HG02588 (cell line): ENCODE results near the gene LRRC2.
"Not testable (repeated sequence)": the region's sequence is repeated elsewhere in the genome, so short reads cannot be mapped to it uniquely, and the experiment has no call there.

Experiments
- ATAC-seq: cut with Tn5 transposase; IDR thresholded peaks from one replicate; pipeline ENCODE4 v1.9.1; 2021; ENCODE audit warnings: mild to moderate bottlenecking, moderate library complexity; ENCODE audit not compliant: unreplicated experiment

LRRC2 gene

GRCh38 chr3:46558184-46559043 is 7.7 kb downstream of the LRRC2 start:
- peak; percentile 84 for ATAC-seq

GRCh38 chr3:46557814-46558183 is 8.3 kb downstream of the LRRC2 start:
- ATAC-seq, result no peak

- ATAC-seq, result no peak
Observed at GRCh38 chr3:46553154-46553553, 12.9 kb downstream of the LRRC2 start.

GRCh38 chr3:46552538-46552937 is 13.6 kb downstream of the LRRC2 start:
- ATAC-seq, result no peak

- no peak for ATAC-seq
Observed at GRCh38 chr3:46551615-46552014, 14.5 kb downstream of the LRRC2 start.

- no peak for ATAC-seq
Observed at GRCh38 chr3:46549989-46550388, 16.1 kb downstream of the LRRC2 start.

- ATAC-seq, result no peak
Observed at GRCh38 chr3:46549408-46549904, 16.6 kb downstream of the LRRC2 start.

- ATAC-seq, result not testable (repeated sequence)
Observed at GRCh38 chr3:46548611-46549010, 17.5 kb downstream of the LRRC2 start.

- no peak for ATAC-seq
Observed at GRCh38 chr3:46546896-46547440, 19.1 kb downstream of the LRRC2 start.

- ATAC-seq, result no peak
Observed at GRCh38 chr3:46545818-46546630, 20.1 kb downstream of the LRRC2 start.

- ATAC-seq, result no peak
Observed at GRCh38 chr3:46544771-46545503, 21.2 kb downstream of the LRRC2 start.

GRCh38 chr3:46542801-46543201 is 23.3 kb downstream of the LRRC2 start:
- no peak for ATAC-seq

- ATAC-seq, result no peak
Observed at GRCh38 chr3:46542344-46542743, 23.8 kb downstream of the LRRC2 start.

GRCh38 chr3:46541835-46542234 is 24.3 kb downstream of the LRRC2 start:
- ATAC-seq, result no peak

GRCh38 chr3:46540550-46540949 is 25.6 kb downstream of the LRRC2 start:
- no peak for ATAC-seq

- no peak for ATAC-seq
Observed at GRCh38 chr3:46539443-46540005, 26.6 kb downstream of the LRRC2 start.

GRCh38 chr3:46538803-46539442 is 27.2 kb downstream of the LRRC2 start:
- peak; percentile 76 for ATAC-seq

GRCh38 chr3:46538425-46538802 is 27.7 kb downstream of the LRRC2 start:
- ATAC-seq, result not testable (repeated sequence)

- ATAC-seq, result no peak
Observed at GRCh38 chr3:46537779-46538178, 28.3 kb downstream of the LRRC2 start.

GRCh38 chr3:46537316-46537715 is 28.8 kb downstream of the LRRC2 start:
- no peak for ATAC-seq
